ENCODE results near the gene F13A1.

The F13A1 gene

DNA sequence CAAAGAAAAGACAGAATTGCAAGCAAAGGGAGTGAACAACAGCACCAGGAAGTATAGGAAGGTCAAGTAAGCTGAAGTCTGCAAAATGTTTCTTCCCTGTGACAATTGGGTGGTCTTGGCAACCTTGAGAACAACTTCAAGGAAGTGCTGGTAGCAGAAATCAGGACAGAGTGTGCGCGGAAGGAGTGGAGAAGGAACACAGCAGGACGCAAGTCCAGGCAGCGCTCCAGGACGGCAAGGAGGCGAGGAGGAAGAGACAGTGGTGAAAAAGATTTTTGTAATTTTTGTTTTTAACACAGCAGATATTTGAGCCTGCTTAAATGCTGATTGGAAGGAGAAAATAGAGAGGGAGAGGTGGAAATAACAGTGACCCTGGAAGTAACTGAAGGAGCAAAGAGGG lies 141.7 kb downstream of the F13A1 start:
- DNase-seq (ENCODE audit: low read depth): no peak
- TF ChIP-seq, protein P1, sequence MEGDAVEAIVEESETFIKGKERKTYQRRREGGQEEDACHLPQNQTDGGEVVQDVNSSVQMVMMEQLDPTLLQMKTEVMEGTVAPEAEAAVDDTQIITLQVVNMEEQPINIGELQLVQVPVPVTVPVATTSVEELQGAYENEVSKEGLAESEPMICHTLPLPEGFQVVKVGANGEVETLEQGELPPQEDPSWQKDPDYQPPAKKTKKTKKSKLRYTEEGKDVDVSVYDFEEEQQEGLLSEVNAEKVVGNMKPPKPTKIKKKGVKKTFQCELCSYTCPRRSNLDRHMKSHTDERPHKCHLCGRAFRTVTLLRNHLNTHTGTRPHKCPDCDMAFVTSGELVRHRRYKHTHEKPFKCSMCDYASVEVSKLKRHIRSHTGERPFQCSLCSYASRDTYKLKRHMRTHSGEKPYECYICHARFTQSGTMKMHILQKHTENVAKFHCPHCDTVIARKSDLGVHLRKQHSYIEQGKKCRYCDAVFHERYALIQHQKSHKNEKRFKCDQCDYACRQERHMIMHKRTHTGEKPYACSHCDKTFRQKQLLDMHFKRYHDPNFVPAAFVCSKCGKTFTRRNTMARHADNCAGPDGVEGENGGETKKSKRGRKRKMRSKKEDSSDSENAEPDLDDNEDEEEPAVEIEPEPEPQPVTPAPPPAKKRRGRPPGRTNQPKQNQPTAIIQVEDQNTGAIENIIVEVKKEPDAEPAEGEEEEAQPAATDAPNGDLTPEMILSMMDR (conservative IDR thresholded peaks at IDR 0.05; ENCODE audit: low read length): no peak
- H3K4me3 ChIP-seq (ENCODE audit: low read length): no peak overlapping the region

DNA sequence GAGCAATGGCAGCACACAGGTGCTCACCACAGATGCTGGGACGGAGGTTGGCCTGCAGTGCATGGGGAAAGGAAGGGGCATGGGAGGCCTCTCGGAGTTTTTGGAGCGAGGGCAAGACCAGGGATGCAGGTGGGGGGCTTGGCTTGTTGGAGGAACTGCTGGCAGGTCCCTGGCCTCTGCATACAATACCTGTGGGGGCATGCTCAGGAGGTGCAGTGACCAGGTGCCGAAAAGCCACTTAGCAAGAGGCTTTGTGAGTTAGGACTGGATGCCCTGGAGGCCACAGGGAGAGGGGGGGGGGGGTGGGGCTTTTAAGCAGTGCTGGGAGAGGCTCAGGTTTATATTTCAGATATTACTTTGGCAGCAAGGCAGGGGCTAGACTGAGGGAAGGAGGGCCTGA lies 142.7 kb downstream of the F13A1 start:
- TF ChIP-seq, protein P1 (conservative IDR thresholded peaks at IDR 0.05; ENCODE audit: low read length): no peak

GRCh38 chr6:6176586-6177228 lies 143.8 kb downstream of the F13A1 start:
- no peak for DNase-seq (ENCODE audit: low read depth)
- H3K4me3 ChIP-seq (ENCODE audit: low read length): no peak overlapping the region
- TF ChIP-seq, protein P1 (conservative IDR thresholded peaks at IDR 0.05; ENCODE audit: low read length): no peak

More for the DNA sequence above, 142.7 kb downstream of the F13A1 start:
- no peak for DNase-seq (ENCODE audit: low read depth)
- no peak overlapping the region for H3K4me3 ChIP-seq (ENCODE audit: low read length)

DNA sequence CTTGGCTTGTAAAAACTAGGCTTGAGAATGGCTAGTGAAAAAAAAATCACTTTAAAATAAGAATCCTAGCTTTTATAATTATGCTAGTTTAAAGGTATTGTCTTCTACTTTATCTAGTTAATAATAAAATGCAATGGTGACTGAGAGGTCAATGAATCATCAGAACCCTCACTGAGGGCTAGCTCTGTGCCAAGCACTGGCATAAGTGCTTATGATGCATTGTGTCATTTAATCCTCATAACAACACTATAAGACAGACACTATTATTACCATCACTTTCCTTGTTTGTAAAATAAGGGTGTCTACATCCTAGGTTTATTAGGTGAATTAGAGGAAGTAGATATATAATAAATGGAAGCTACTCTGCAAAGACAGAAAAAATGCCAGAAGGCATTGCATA lies 144.3 kb downstream of the F13A1 start:
- TF ChIP-seq, protein P1 (conservative IDR thresholded peaks at IDR 0.05; ENCODE audit: low read length): no peak
- DNase-seq (ENCODE audit: low read depth): no peak
- H3K4me3 ChIP-seq (ENCODE audit: low read length): no peak overlapping the region

DNA sequence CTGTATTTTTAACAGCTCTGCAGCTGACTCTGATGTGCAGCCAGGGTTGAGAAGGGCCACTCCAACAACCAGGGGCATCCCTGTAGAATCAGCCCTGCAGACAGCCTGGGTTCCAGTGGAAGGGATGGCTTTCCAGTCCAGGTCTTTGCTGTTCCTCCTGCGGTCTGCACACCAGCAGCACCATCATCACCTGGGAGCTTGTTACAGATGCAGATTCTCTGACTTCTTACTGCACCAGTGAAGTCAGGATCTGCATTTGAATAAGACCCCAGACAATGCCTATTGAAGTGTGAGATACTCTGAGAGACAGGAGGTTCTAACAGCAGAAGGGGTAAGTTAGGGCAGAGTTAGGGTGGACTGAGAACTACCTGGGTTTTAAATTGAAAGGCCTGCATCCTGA lies 151.3 kb downstream of the F13A1 start:
- TF ChIP-seq, protein P1 (conservative IDR thresholded peaks at IDR 0.05; ENCODE audit: low read length): no peak
- no peak overlapping the region for H3K4me3 ChIP-seq (ENCODE audit: low read length)
- no peak for DNase-seq (ENCODE audit: low read depth)

DNA sequence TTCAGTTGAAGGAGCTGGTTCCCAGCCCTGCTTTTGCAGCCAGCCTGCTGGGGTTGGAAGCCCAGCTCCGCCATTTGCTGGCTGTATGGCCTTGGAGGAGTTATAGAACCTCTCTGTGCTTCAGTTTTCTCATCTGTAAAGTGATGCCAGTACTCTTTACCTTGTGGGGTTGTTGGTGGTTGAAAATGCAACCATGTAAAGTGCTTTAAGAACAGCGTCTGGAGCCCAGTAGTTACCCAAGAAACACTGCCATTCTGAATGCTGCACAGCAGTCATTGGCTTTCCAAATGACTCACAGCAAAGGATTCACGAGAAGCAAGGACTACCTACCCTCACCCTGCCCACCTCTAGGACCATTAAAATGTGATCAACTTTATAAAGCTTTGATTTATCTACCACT lies 154.4 kb downstream of the F13A1 start:
- no peak overlapping the region for H3K4me3 ChIP-seq (ENCODE audit: low read length)
- no peak for DNase-seq (ENCODE audit: low read depth)
- TF ChIP-seq, protein P1 (conservative IDR thresholded peaks at IDR 0.05; ENCODE audit: low read length): no peak

DNA sequence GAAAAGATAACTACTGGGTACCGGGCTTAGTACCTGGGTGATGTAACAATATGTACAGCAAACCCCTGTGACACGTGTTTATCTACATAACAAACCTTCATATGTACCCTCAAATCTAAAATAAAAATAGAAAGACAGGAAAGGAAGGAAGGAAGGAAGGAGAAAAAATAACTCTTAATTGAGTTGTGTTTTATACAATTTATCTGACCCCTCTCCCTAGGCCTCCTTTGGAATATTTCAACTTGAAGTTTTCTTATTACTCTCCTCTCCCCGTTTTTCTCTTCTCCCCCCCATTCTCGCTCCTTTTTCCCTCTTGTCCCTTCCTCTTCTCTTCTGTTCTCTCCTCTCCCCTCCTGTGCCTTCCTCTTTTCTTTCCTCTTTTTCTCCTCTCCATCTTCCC lies 156.1 kb downstream of the F13A1 start:
- TF ChIP-seq, protein P1 (conservative IDR thresholded peaks at IDR 0.05; ENCODE audit: low read length): no peak
- DNase-seq (ENCODE audit: low read depth): no peak
- no peak overlapping the region for H3K4me3 ChIP-seq (ENCODE audit: low read length)
